ENCODE data around the gene ARHGEF12.

ARHGEF12 gene, protein sequence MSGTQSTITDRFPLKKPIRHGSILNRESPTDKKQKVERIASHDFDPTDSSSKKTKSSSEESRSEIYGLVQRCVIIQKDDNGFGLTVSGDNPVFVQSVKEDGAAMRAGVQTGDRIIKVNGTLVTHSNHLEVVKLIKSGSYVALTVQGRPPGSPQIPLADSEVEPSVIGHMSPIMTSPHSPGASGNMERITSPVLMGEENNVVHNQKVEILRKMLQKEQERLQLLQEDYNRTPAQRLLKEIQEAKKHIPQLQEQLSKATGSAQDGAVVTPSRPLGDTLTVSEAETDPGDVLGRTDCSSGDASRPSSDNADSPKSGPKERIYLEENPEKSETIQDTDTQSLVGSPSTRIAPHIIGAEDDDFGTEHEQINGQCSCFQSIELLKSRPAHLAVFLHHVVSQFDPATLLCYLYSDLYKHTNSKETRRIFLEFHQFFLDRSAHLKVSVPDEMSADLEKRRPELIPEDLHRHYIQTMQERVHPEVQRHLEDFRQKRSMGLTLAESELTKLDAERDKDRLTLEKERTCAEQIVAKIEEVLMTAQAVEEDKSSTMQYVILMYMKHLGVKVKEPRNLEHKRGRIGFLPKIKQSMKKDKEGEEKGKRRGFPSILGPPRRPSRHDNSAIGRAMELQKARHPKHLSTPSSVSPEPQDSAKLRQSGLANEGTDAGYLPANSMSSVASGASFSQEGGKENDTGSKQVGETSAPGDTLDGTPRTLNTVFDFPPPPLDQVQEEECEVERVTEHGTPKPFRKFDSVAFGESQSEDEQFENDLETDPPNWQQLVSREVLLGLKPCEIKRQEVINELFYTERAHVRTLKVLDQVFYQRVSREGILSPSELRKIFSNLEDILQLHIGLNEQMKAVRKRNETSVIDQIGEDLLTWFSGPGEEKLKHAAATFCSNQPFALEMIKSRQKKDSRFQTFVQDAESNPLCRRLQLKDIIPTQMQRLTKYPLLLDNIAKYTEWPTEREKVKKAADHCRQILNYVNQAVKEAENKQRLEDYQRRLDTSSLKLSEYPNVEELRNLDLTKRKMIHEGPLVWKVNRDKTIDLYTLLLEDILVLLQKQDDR (N-terminal part only)

DNA sequence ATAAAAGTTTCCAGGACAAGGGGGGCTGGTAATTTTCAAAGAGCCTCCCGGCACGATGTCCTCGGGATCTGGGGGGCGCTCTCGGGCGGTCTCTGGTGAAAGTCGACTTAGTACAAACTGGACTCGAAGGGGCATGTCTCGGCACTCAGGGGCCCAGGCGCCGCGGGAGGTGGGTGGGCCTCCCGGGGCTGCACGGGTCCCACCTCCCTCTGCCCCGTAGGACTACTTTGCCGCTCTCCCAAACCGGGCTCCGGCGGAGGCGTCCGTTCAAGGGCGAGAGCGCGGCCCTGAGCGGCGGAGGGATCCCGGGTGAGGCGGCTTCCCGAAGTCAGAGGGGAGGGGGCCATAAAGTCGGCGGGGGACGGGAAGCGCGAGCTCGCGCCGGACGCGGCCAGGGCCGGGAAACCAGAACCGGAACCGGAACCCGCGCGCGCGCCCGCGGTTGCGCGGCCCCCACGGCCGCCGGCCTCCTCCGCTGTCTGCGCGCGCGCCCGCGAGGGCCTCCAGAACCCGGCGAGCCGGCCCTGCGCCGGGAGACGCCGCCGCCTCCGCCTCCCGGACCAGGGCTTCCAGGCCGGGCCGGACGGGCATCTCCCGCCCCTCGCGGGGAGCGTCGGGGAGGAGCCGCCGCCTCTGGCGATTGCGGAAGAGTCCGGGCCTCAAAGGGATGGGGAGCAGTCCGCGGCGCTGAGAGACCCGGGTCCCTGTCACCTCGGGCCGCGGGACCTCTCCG is at the start of gene ARHGEF12:
Gene ARHGEF12 (plus strand): TSS at position 506 of the 733 bp plus-strand sequence. CDS start 831 bp downstream, outside the sequence.
- no peak for DNase-seq

DNA sequence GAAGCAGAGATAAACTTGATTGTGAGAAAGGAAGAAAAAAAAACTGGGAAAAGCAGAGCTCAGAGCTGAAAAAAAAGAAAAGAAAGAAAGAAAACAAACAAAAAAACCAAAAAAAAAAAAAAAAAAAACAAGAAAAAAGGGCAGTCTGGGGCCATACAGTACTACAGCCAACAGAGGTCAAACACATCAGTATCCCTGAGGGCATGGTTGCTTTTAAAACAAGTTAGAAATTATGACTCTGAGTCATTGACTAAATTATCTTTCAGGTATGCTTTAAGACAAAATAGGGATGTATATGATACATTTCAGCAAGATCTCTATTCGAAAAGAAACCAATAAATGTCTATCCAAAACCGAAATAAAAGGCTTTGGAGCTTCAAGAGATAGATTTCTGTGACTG is 48.2 kb upstream of the ARHGEF12 start:
- DNase-seq, result no peak

DNA sequence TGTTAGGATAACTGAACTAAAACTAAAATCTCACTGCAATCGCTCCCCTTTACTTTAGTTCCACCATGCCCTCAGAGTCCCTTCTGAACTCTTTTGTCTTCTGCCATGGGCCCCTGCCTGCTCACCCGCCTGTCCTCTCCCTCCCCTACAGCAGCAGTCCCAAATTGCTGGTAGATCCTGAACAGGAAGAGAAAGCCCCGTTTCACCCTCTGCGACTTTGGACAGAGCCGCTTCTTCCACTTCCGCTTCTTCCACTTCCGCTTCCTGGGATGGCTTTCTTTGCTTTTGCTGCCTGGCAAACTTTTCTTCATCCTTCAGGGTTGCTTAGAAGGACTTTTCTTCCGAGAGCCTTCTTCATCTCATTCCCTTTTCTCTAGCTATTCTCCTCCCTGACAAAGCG is 46.8 kb upstream of the ARHGEF12 start:
- no peak for DNase-seq

DNA sequence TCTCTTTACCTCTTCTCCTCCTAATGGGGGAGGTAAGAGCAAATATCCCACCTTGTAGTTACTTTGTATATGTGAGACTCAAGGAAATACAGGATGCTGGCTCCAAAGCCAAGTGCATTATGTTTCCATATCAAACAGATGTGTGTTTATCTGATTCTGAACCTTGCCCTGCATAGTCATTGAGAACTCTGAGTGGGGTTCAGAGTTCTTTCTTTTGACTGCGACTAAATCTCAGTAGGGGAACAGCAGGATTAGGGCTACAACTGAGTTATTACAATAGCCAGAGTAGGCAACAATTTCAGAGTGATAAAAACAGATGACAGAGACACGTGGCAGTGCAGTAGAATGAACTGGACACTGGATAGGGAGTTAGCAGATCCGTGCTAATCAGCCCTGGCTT is 45.3 kb upstream of the ARHGEF12 start:
- DNase-seq, result no peak

DNA sequence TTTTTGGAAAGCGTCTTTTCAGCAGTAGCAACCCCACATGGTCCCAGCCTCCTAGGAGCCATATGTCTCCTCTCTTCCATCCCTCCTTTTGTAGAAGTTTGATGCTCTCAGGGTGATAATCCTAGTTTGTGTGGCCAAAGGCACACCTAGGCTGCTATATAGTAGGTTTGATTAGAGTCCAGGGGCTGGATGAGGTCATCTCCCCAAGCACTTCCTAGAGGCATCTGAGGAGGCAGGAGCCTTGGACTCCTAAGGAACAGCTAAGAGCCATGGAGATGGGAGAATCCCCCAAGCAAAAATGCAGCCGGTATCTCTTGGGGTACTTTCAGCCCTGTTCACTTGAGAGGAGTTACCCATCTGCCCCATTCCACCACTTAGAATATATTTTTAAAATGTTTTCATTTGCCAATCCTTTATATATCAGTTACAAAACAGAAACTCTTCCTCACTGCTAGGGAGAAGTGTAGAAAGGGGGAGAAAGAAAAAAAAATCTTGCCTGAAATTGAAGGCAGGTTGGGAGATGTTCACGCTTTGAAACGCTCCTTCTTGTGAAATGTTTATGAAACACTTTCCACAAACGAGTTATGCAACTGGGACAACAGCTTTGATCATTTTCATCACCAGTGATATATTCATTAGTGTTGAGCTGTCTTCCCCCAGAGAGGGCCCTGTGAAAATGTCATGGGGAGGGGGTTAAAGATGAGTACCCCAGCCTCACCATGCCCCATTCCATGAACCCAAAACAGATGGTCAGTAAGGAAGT is 43.0 kb upstream of the ARHGEF12 start:
- DNase-seq, result no peak

DNA sequence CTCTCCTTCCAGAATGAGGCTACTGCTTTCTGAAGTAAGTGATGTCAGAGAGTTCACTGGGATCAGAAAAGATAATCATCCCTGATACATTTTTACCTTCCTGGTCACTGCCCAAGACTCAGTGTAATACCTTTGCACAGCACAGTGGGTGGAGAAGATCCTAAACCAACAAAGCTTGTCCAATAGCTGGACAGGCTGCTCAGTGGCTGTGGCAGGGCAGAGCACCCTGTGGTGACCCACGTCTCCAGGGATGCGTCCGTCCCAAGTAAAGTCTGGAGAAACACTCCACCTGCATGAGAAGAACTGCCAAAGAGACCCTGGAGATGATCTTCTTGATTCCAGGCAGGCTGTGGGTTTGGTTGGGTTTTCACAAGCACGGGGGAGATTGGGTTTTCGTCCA is 42.1 kb upstream of the ARHGEF12 start:
- DNase-seq, result no peak

DNA sequence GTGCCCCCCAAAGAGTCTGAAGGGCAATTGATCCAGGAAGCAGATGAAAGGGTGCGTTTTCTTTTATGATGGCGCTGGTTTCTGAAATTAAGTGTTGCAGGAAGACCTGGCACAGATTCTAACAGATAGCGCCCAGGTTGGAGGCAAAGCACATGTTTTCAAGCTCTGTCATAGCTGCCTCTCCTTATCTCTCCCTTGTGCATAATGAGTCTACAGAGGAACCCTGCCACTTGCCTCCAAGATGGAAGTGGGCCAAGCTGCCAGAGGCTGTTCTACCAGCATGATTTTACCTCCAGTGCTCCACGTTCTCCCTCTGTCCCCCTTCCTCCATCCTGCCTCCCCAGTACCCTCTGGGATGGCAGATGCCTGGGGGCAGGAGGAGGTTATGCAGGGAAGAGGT is 41.1 kb upstream of the ARHGEF12 start:
- DNase-seq, result no peak

DNA sequence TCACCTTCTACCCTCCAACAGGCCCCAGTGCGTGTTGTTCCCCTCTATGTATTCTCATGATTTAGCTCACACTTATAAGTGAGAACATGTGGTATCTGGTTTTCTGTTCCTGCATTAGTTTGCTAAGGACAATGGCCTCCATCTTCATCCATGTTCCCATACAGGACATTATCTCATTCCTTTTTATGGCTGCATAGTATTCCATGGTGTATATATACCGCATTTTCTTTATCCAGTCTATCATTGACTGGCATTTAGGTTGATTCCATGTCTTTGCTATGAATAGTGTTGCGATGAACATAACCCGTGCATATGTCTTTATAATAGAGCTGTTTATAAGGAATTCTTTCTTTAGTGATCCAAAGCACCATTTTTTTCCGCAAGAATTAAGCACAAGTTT is 39.7 kb upstream of the ARHGEF12 start:
- no peak for DNase-seq

DNA sequence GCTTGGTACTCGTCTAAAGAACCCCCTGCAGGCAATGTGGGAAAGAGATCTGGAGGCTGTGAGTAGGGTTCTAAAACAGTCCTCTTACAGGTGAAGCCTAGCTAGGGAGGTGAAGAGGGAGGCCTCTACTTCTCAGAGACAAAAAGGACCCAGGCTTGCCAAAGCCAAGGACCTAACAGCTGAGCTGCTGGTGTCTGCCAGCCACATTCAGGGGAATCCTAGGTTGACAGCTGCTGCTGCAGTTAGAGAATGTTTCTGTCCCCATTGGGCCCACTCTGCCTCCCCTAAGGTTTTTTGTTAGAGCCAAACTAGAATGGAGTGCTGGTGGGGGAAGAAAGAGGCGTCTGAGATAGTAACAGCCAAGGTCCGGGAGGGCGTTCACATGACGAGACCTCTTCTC is 37.8 kb upstream of the ARHGEF12 start:
- DNase-seq, result no peak

DNA sequence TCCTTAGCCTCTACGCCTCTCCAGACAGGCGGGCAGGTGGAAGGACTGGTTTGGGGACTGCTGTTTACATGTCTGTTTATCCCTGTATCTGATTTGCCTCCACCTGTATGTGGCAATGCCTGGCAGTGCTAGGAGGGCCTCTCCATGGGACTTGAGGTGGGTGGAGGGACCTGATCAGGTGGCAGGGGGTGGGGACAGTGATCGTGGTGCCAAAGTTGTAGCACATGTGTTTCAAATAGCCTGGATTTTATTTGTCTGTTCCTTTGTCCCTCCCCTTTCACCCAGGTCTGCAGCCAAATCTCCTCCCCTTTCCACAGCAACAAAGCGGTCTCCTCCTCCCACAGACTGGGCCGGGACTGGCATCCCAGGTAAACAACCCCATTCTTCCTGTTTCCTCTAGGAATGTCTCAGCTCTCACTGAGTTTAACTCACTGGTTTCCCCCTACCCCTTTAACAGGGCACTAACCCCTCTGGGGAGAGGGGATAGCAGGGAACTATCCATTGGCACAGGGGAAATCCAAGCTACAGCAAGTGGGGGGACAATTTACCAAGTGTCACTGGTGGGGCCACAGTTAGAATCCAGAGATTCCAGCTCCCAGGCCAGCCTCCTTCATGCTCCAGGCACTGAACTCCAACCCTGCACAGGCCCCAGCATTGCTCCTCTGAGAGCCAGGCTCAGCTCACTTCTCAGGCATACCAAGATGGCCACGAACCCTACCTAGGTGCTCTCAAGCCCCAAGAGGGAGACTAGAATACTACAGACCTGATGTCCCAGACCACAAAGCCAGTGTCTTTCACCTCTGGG is 34.0 kb upstream of the ARHGEF12 start:
- DNase-seq, result no peak

DNA sequence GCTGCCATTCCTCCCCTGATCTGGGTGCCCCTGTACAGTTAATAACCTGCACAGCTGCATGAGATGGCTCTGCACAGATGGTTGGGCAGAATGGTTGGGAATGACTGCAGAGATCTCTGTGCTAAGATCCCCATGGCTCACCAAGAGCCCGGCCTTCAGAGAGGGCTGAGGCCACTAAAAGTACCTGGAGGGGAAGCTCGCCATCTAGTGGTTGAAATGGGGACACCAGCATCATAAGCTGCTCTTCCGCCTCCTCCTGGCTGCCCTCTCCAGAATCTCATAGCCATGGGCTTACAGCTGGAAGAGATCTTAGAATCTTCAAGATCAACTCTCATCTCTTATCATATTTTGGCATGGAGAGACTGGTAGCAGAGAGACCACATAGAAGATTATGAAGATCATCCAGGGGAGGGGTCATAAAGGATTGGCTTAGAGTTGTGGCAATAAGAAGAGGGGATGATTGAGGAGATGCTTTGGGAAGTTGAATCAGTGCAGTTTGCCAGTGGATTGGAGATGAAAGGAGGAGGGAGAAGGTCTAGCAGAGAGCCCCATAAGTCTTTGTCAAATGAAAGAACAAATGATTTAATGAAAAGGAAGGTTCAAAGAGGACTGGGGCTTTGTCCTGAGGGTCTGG is 33.1 kb upstream of the ARHGEF12 start:
- no peak for DNase-seq

DNA sequence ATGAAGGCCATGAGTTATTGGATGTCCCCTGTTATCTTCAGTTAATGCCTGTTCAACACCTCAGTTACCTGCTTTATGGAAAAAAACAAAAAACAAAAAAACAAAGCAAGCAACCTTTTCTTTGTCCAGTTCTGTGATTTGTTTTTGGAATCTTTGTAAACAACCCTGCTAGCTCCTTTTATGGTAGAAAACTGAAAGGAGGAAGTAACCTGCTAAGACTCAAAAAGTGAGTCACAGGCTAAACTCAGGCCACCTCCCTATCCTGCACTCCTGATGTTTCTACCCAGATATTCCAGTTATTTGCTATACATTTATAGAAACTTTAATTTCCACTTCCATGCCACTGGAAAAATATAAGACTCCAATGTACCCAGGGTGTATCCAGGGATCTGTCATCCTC is 31.7 kb upstream of the ARHGEF12 start:
- DNase-seq, result no peak

DNA sequence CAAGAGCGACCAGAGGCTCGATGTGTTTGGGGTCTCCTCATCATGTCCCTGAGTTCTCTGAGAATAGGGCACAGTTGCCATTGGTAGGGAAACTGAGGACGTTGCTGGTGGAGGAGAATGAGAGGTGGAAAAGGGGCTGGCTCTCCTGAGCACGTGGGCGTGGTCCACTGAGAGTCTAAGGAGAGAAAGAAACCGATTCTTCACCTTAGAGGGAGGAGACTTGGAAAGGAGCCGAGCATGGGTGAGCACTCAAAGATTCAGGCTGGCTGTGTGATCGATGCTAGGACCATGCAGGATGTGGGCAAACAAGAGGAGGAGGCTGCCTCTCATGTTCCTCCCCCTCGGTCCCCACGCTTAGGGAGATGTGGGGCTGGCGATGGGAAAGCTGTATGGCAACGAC is 30.9 kb upstream of the ARHGEF12 start:
- no peak for DNase-seq

DNA sequence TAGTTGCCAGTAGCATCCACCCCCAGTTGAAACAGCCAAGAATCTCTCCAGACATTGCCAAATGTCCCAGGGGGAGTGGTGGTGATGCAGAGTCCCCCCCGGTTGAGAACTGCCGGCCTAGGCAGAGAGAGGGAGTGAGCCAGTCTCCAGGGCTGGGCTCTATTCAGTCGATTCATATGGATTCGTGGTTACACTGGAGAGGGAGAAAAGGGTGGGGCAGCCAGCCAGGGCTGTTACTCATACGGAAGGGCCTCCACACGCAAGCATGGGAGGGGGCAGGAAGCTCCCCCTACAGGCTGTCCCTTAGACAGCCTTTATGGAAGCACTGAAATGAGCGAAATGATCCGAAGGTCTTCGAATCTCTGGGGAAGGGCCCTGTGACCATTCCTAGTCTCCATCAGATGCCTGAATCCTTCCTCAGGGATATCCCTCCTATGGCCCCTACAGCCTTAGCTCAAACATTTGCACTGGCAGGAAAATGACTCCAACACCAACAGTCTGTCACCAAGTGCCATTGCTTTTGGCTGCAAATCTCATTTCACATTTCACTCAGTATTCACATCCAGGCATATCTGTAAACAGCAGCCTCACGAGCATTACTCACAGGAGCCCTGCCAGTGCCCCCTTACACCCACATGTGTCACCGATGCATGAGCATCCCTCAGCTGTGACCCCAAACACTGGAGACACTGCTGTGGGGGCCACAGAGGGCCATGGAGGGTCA is 29.5 kb upstream of the ARHGEF12 start:
- DNase-seq, result no peak

DNA sequence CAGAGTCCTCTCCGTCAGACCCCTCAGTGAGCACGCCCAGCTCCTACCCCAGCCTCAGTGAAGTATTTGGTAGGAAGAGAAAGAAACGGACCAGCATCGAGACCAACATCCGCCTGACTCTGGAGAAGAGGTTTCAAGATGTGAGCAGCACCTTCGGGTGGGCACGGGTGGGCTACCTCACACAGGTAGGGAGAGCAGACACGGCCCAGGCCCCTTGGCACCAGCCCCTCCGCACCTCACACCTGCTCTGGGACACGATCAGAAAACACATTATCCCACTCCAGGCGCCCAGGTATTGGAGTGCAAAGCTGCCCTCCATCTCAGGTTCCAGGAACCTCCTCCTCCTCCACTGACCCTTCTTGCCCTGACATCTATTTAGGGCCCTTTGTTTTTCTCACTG is 28.7 kb upstream of the ARHGEF12 start:
- no peak for DNase-seq

DNA sequence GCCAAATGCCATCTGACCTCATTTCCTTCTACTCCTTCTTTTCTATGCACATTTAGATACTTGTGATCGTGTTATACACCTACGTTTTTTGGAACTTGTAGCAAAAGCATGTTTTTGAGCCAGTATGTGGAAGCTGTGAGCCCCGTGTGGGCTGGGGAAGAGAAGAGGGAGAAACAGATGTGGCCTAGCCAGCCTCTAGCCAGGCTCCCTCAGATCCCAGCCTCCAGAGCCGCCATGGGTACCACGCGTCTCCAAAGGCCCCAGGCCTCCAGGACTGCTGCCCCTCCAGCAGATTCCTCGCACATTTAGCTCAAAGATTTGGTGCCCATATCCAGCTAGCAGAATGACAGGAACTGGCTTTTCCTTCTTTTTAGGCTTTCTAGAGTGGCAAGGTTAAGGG is 28.1 kb upstream of the ARHGEF12 start:
- DNase-seq, result no peak

DNA sequence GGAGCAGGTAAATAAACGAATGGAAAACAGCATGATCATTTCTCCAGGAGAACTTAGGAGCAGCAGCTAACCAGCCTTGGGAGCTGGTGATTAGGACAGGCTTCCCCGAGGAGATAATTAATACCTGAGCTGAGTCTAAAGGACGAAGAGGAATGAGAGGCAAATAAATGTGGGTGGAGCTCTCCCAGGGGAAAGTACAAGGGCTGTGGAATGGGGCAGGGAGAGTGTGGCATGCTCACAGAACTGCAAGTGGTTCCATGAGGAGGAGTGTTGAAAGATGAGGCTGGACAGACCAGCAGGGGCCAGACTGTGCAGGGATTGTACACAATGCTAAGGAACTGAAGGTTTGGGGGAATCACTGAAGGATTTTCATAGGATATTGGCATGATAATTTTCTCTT is 25.3 kb upstream of the ARHGEF12 start:
- no peak for DNase-seq

DNA sequence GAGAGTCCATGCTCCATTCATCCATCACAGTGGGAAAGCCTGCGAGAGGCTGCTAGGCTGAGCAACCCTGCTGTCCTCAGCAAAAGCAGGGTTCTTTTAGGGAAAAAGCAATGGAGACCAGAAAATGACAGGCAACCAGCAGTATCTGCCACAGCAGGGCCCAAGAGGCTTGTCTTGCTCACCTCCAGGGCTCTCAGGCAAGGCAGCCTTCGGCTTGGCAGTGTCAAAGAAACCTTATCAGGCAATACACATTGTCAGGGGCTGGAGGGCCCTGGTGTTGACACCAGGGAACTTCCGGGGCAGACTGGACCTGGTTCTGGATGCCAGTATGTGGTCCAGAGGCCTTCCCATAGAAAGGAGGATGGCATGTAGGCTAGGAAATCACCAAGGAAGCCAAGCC is 21.4 kb upstream of the ARHGEF12 start:
- no peak for DNase-seq

DNA sequence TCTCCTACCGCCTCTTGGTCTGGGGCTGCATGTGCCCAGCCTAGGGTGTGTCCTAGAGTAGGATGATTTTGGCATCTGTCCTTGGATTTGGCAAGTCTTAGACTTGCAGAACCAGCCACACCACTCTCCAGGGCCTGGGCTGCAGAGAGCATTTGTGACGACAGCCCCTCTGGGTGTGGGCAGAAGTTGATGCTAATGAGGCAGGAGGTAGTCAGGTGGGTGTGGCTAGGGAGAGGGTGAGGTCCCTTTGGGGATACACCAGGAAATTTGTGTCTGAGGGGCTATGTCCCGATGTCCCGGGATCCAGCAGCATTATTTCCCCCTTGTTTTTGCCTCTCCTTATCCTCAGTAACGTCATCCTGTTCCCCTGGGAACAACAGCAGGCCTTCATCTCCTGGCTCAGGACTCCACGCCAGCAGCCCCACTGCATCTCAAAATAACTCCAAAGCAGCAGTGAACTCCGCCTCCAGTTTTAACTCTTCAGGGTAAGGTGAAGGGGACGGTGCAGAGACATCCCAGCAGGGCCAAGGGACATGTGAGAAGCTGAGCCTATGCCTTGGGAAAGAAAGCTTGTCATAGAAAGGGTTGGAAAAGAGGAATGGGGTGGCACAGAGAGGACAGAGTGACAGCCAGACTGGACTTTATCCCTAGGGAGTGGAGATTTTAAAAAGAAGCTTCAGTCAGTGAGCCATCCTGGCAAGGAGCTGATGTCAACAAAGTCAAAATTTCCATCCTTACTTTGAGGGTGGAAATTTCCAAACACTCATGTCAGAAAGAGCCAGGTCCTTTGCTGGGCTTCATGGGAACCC is 19.1 kb upstream of the ARHGEF12 start:
- no peak for DNase-seq

All from SIG-M5 (cell line).